ENCODE results near the gene GSTA4. TPM values are rescaled to one million over a fixed set of nuclear protein-coding genes. Genes with fewer than 3 reads are reported as not detected.
"Not testable (repeated sequence)": the region's sequence is repeated elsewhere in the genome, so short reads cannot be mapped to it uniquely, and the experiment has no call there.

The GSTA4 gene
- total RNA-seq, 1 donor from 2014 or later = 72.4 TPM

- no peak for DNase-seq
- H3K9me3 ChIP-seq = no peaks in the 10 kb centered on the region
- H3K27ac ChIP-seq = peak overlapping the region; percentile 74
- intact Hi-C loops (cut with DNase I) = no loop called here
- H3K36me3 ChIP-seq = peaks cover 91% of the 10 kb centered on the region
- no peak for TF ChIP-seq CTCF (IDR thresholded peaks at IDR 0.05)
- no peak for ATAC-seq
- H3K4me1 ChIP-seq = peaks cover 6% of the 10 kb centered on the region
- no peak overlapping the region for H3K4me3 ChIP-seq
- H3K27me3 ChIP-seq = no peaks in the 10 kb centered on the region
Measured at GRCh38 chr6:53014063-53014462, 19.0 kb upstream of the GSTA4 start.

GRCh38 chr6:53011979-53012378 is 16.9 kb upstream of the GSTA4 start:
- intact Hi-C loops (cut with DNase I) = no loop called here
- DNase-seq = no peak

GRCh38 chr6:53010504-53010903 is 15.4 kb upstream of the GSTA4 start:
- Histone ChIP-seq H3K27me3 (no peaks in the 10 kb centered on the region), H3K36me3 (peaks cover 90% of the 10 kb centered on the region), H3K4me1 (peaks cover 6% of the 10 kb centered on the region), H3K4me3 (no peak overlapping the region), H3K27ac (no peak overlapping the region), H3K9me3 (no peaks in the 10 kb centered on the region)
- DNase-seq (no peak), ATAC-seq (no peak)
- no peak for TF ChIP-seq CTCF (IDR thresholded peaks at IDR 0.05)
- intact Hi-C loops (cut with DNase I) = no loop called here

More at GRCh38 chr6:53011979-53012378, 16.9 kb upstream of the GSTA4 start:
- H3K4me3 ChIP-seq = no peak overlapping the region
- H3K27ac ChIP-seq = no peak overlapping the region
- TF ChIP-seq CTCF (IDR thresholded peaks at IDR 0.05) = no peak
- H3K4me1 ChIP-seq = peaks cover 6% of the 10 kb centered on the region
- peaks cover 89% of the 10 kb centered on the region for H3K36me3 ChIP-seq
- no peaks in the 10 kb centered on the region for H3K27me3 ChIP-seq
- ATAC-seq = no peak
- H3K9me3 ChIP-seq = no peaks in the 10 kb centered on the region

- Histone ChIP-seq H3K4me1 (no peaks in the 10 kb centered on the region), H3K27ac (no peak overlapping the region), H3K36me3 (peaks cover 92% of the 10 kb centered on the region), H3K27me3 (no peaks in the 10 kb centered on the region), H3K4me3 (no peak overlapping the region), H3K9me3 (no peaks in the 10 kb centered on the region)
- no peak for TF ChIP-seq CTCF (IDR thresholded peaks at IDR 0.05)
- intact Hi-C loops (cut with DNase I) = no loop called here
- DNase-seq (no peak), ATAC-seq (no peak)
Measured at GRCh38 chr6:53009511-53009910, 14.4 kb upstream of the GSTA4 start.

- H3K9me3 ChIP-seq = no peaks in the 10 kb centered on the region
- no peak overlapping the region for H3K27ac ChIP-seq
- H3K36me3 ChIP-seq = peaks cover 96% of the 10 kb centered on the region
- H3K27me3 ChIP-seq = no peaks in the 10 kb centered on the region
- H3K4me1 ChIP-seq = no peaks in the 10 kb centered on the region
- no peak for TF ChIP-seq CTCF (IDR thresholded peaks at IDR 0.05)
- no peak overlapping the region for H3K4me3 ChIP-seq
- ATAC-seq = no peak
- intact Hi-C loops (cut with DNase I) = no loop called here
- no peak for DNase-seq
Measured at GRCh38 chr6:53009056-53009455, 14.0 kb upstream of the GSTA4 start.

- ATAC-seq (peak; percentile 62), DNase-seq (peak; percentile 73)
- H3K9me3 ChIP-seq; H3K27ac ChIP-seq; intact Hi-C loops (cut with DNase I); H3K4me3 ChIP-seq; H3K4me1 ChIP-seq; H3K27me3 ChIP-seq: not testable (repeated sequence)
- peaks cover 96% of the 10 kb centered on the region for H3K36me3 ChIP-seq
Measured at GRCh38 chr6:53008192-53008687, 13.2 kb upstream of the GSTA4 start.
